Measurements from ENCODE around the gene GFRA1.
"Not testable (repeated sequence)": the region's sequence is repeated elsewhere in the genome, so short reads cannot be mapped to it uniquely, and the experiment has no call there.

The GFRA1 gene

GRCh38 chr10:116055252-116055916 lies 217.6 kb downstream of the GFRA1 start:
- no peak for DNase-seq

GRCh38 chr10:116053910-116054309 lies 219.1 kb downstream of the GFRA1 start:
- no peak for DNase-seq

GRCh38 chr10:116053009-116053730 lies 219.8 kb downstream of the GFRA1 start:
- not testable (repeated sequence) for DNase-seq

- DNase-seq, result not testable (repeated sequence)
These were observed 220.5 kb downstream of the GFRA1 start for GRCh38 chr10:116052522-116052921.

GRCh38 chr10:116049974-116050304 lies 223.1 kb downstream of the GFRA1 start:
- DNase-seq, result no peak

- no peak for DNase-seq
These were observed 223.6 kb downstream of the GFRA1 start for GRCh38 chr10:116049158-116049973.

GRCh38 chr10:116045366-116046356 lies 227.3 kb downstream of the GFRA1 start:
- DNase-seq, result no peak

GRCh38 chr10:116044801-116045248 lies 228.2 kb downstream of the GFRA1 start:
- no peak for DNase-seq

GRCh38 chr10:116043861-116044260 lies 229.1 kb downstream of the GFRA1 start:
- no peak for DNase-seq

GRCh38 chr10:116043304-116043703 lies 229.7 kb downstream of the GFRA1 start:
- no peak for DNase-seq

GRCh38 chr10:116041948-116042347 lies 231.1 kb downstream of the GFRA1 start:
- DNase-seq, result no peak

GRCh38 chr10:116039612-116040011 lies 233.4 kb downstream of the GFRA1 start:
- no peak for DNase-seq

- DNase-seq, result no peak
These were observed 234.7 kb downstream of the GFRA1 start for GRCh38 chr10:116038259-116038658.

- DNase-seq, result not testable (repeated sequence)
These were observed 237.6 kb downstream of the GFRA1 start for GRCh38 chr10:116035406-116035805.

GRCh38 chr10:116030576-116030975 lies 242.4 kb downstream of the GFRA1 start:
- DNase-seq, result no peak

- no peak for DNase-seq
These were observed 243.2 kb downstream of the GFRA1 start for GRCh38 chr10:116029826-116030225.

GRCh38 chr10:116027355-116027754 lies 245.7 kb downstream of the GFRA1 start:
- DNase-seq, result no peak

GRCh38 chr10:116026725-116027124 lies 246.3 kb downstream of the GFRA1 start:
- DNase-seq, result no peak

- DNase-seq, result no peak
These were observed 246.7 kb downstream of the GFRA1 start for GRCh38 chr10:116026315-116026714.

GRCh38 chr10:116024271-116024878 lies 248.6 kb downstream of the GFRA1 start:
- no peak for DNase-seq

- DNase-seq, result no peak
These were observed 255.6 kb downstream of the GFRA1 start for GRCh38 chr10:116017405-116017804.
